H9 (cell line): ENCODE results near the gene NAT16. TPM values are rescaled to one million over a fixed set of nuclear protein-coding genes. Genes with fewer than 3 reads are reported as not detected.

Source experiments
- DNase-seq: peaks from one replicate; pipeline ENCODE4 v3.0.0-alpha.2; 2017
- H2AFZ ChIP-seq: one replicate; pipeline ENCODE4 v1.6.1; 2013; ENCODE audit warnings: mild to moderate bottlenecking, low read length, control low read depth, moderate library complexity
- H2AK5ac ChIP-seq: 2 replicates; pipeline ENCODE4 v1.6.1; 2013; ENCODE audit warnings: low read length, control low read depth, mixed read lengths; ENCODE audit not compliant: insufficient read length
- H2BK120ac ChIP-seq: one replicate; pipeline ENCODE4 v1.6.1; 2013; ENCODE audit warnings: low read depth, mild to moderate bottlenecking, low read length, control low read depth, inconsistent platforms; ENCODE audit not compliant: poor library complexity, severe bottlenecking
- H2BK12ac ChIP-seq: 2 replicates; pipeline ENCODE4 v1.6.1; 2013; ENCODE audit warnings: low read length, control low read depth, mixed read lengths, low read depth; ENCODE audit not compliant: insufficient read length
- H2BK15ac ChIP-seq: 2 replicates; pipeline ENCODE4 v1.6.1; 2013; ENCODE audit warnings: low read depth, low read length, control low read depth
- H2BK20ac ChIP-seq: one replicate; pipeline ENCODE4 v1.6.1; 2013; ENCODE audit warnings: low read depth, mild to moderate bottlenecking, low read length, control low read depth, inconsistent platforms; ENCODE audit not compliant: poor library complexity, severe bottlenecking
- H2BK5ac ChIP-seq: 2 replicates; pipeline ENCODE4 v1.6.1; 2013; ENCODE audit warnings: low read length, control low read depth, mixed read lengths; ENCODE audit not compliant: insufficient read length
- H3K14ac ChIP-seq: 2 replicates; pipeline ENCODE4 v1.6.1; 2013; ENCODE audit warnings: low read length, control low read depth; ENCODE audit not compliant: insufficient read depth
- H3K18ac ChIP-seq: 2 replicates; pipeline ENCODE4 v1.6.1; 2013; ENCODE audit warnings: low read depth, mild to moderate bottlenecking, mixed read lengths, low read length, control low read depth; ENCODE audit not compliant: insufficient read length
- H3K23ac ChIP-seq: 2 replicates; pipeline ENCODE4 v1.6.1; 2013; ENCODE audit warnings: low read length, control low read depth, mixed read lengths, low read depth; ENCODE audit not compliant: insufficient read length
- H3K23me2 ChIP-seq: 2 replicates; pipeline ENCODE4 v1.6.1; 2013; ENCODE audit warnings: low read depth, mild to moderate bottlenecking, mixed read lengths, low read length, control low read depth; ENCODE audit not compliant: insufficient read length, poor library complexity, severe bottlenecking
- H3K27ac ChIP-seq: 2 replicates; pipeline ENCODE4 v1.5.1; 2013; ENCODE audit warnings: low read length, control low read depth, mixed read lengths, low read depth; ENCODE audit not compliant: insufficient read length
- H3K27me3 ChIP-seq: 2 replicates; pipeline ENCODE4 v1.6.1; 2013; ENCODE audit warnings: low read length, control low read depth, inconsistent platforms; ENCODE audit not compliant: insufficient read depth
- H3K4ac ChIP-seq: 2 replicates; pipeline ENCODE4 v1.6.1; 2013; ENCODE audit warnings: low read depth, mild to moderate bottlenecking, control low read depth, inconsistent platforms, low read length, moderate library complexity
- H3K4me1 ChIP-seq: 2 replicates; pipeline ENCODE4 v1.6.1; 2013; ENCODE audit warnings: low read length, control low read depth, inconsistent platforms; ENCODE audit not compliant: insufficient read depth
- H3K4me2 ChIP-seq: 2 replicates; pipeline ENCODE4 v1.6.1; 2013; ENCODE audit warnings: low read length, control low read depth, mixed read lengths; ENCODE audit not compliant: insufficient read length, insufficient read depth
- H3K56ac ChIP-seq: 2 replicates; pipeline ENCODE4 v1.6.1; 2013; ENCODE audit warnings: low read depth, mild to moderate bottlenecking, mixed read lengths, low read length, control low read depth; ENCODE audit not compliant: insufficient read length
- H3K79me1 ChIP-seq: 2 replicates; pipeline ENCODE4 v1.6.1; 2013; ENCODE audit warnings: low read depth, mild to moderate bottlenecking, moderate library complexity, low read length, control low read depth, inconsistent platforms; ENCODE audit not compliant: insufficient read depth, poor library complexity, severe bottlenecking
- H3K79me2 ChIP-seq: 2 replicates; pipeline ENCODE4 v1.6.1; 2013; ENCODE audit warnings: low read length, control low read depth, inconsistent platforms; ENCODE audit not compliant: insufficient read depth
- H3K9ac ChIP-seq: 2 replicates; pipeline ENCODE4 v1.6.1; 2013; ENCODE audit warnings: low read length, control low read depth, mixed read lengths; ENCODE audit not compliant: insufficient read length; ENCODE audit errors: extremely low read depth
- H3K9me3 ChIP-seq: one replicate; pipeline ENCODE4 v1.6.1; 2013; ENCODE audit warnings: low read depth, low read length, inconsistent platforms; ENCODE audit not compliant: control insufficient read depth
- H3T11ph ChIP-seq: one replicate; pipeline ENCODE4 v1.6.1; 2013; ENCODE audit warnings: mild to moderate bottlenecking, low read length, control low read depth, inconsistent platforms
- H4K20me1 ChIP-seq: one replicate; pipeline ENCODE4 v1.6.1; 2013; ENCODE audit not compliant: control insufficient read depth, insufficient read length, insufficient read depth
- H4K5ac ChIP-seq: 2 replicates; pipeline ENCODE4 v1.6.1; 2013; ENCODE audit warnings: low read depth, mild to moderate bottlenecking, mixed read lengths, low read length, control low read depth; ENCODE audit not compliant: insufficient read length
- H4K8ac ChIP-seq: replicated peaks from 2 replicates; pipeline ENCODE4 v1.6.1; 2013; ENCODE audit warnings: low read length, control low read depth, mixed read lengths, low read depth; ENCODE audit not compliant: insufficient read length
- H4K91ac ChIP-seq: 2 replicates; pipeline ENCODE4 v1.6.1; 2013; ENCODE audit warnings: low read depth, mild to moderate bottlenecking, moderate library complexity, mixed read lengths, low read length, control low read depth; ENCODE audit not compliant: insufficient read length
- H3K27ac Mint-ChIP-seq, 3 experiments: 2 replicates in 2 of 3; 3 replicates in 1 of 3; pipeline ENCODE4 v1.8.0; 2020 to 2021; ENCODE audit warnings: mixed read lengths in 3 of 3, mild to moderate bottlenecking in 1 of 3, moderate library complexity in 1 of 3
- H3K27me3 Mint-ChIP-seq: 2 replicates; pipeline ENCODE4 v1.8.0; 2021; ENCODE audit warnings: low read depth, mild to moderate bottlenecking, moderate library complexity, mixed read lengths
- H3K36me3 Mint-ChIP-seq, 3 experiments: 2 replicates in 2 of 3; 3 replicates in 1 of 3; pipeline ENCODE4 v1.8.0; 2020 to 2021; ENCODE audit warnings: low read depth in 3 of 3, mixed read lengths in 3 of 3; ENCODE audit not compliant: insufficient read depth in 1 of 3
- H3K4me1 Mint-ChIP-seq, 2 experiments: 2 replicates each; pipeline ENCODE4 v1.8.0; 2020; ENCODE audit warnings: mixed read lengths in 2 of 2
- H3K4me3 Mint-ChIP-seq, 2 experiments: 2 replicates in 1 of 2; 3 replicates in 1 of 2; pipeline ENCODE4 v1.8.0; 2020 to 2021; ENCODE audit warnings: mild to moderate bottlenecking in 2 of 2, mixed read lengths in 2 of 2, moderate library complexity in 1 of 2
- H3K9me3 Mint-ChIP-seq, 2 experiments: 2 replicates in 1 of 2; 3 replicates in 1 of 2; pipeline ENCODE4 v1.8.0; 2020; ENCODE audit warnings: mild to moderate bottlenecking in 2 of 2, mixed read lengths in 2 of 2, moderate library complexity in 1 of 2
- CTCF ChIP-seq: fragments of 200-600 bp; sonication (generic); conservative IDR thresholded peaks from 3 replicates; pipeline ENCODE4 v1.8.0; 2021; ENCODE audit warnings: antibody characterized with exemption, mild to moderate bottlenecking
- WGBS: extraction: QIAGEN DNeasy Blood & Tissue Kit; methylation state at CpG from one replicate; pipeline ENCODE4 v1.1.7; 2013; ENCODE audit warnings: missing lambda C conversion rate, low lambda C conversion rate, mixed read lengths; ENCODE audit not compliant: insufficient read length; ENCODE audit errors: extremely low coverage; 5-methylcytosine and 5-hydroxymethylcytosine counted together
- total RNA-seq: library from RNA; stranded (reverse); gene quantifications from 2 replicates; pipeline ENCODE4 v1.2.1, GENCODE V29; 2021

NAT16 gene
- total RNA-seq, 1 experiment from 2014 or later: 0.50 TPM

GRCh38 chr7:101223528-101223927 is 43.4 kb upstream of the NAT16 start:
- Histone ChIP-seq H3K9me3 (no peaks in the 10 kb centered on the region), H3K23ac (no peak overlapping the region), H3K56ac (no peak overlapping the region), H4K5ac (no peak overlapping the region), H3K79me1 (no peaks in the 10 kb centered on the region), H3K14ac (no peak overlapping the region; the same call in 1 of the 2 replicates), H2BK5ac (no peak overlapping the region), H3K27ac (no peak overlapping the region), H2BK120ac (no peak overlapping the region), H3K27me3 (no peaks in the 10 kb centered on the region), H3K4me2 (no peak overlapping the region), H2AFZ (no peak overlapping the region), H3K23me2 (peaks cover 1% of the 10 kb centered on the region), H3T11ph (no peak overlapping the region), H3K4me1 (peaks cover 3% of the 10 kb centered on the region; the same call in 1 of the 2 replicates), H2BK12ac (no peak overlapping the region), H3K9ac (no peak overlapping the region), H4K91ac (no peak overlapping the region), H2AK5ac (no peak overlapping the region), H3K4ac (no peak overlapping the region), H2BK15ac (no peak overlapping the region), H2BK20ac (no peak overlapping the region), H4K8ac (no peak overlapping the region), H3K18ac (no peak overlapping the region), H4K20me1 (no peaks in the 10 kb centered on the region), H3K79me2 (no peaks in the 10 kb centered on the region)
- H3K27ac Mint-ChIP-seq: no peak overlapping the region
- whole genome bisulfite sequencing: no CpG with 5 or more reads among the region's 15 CpGs
- H3K4me1 Mint-ChIP-seq: peaks cover 10 to 13% of the 10 kb centered on the region in 2 experiments
- H3K9me3 Mint-ChIP-seq: no peaks in the 10 kb centered on the region
- H3K27me3 Mint-ChIP-seq: no peaks in the 10 kb centered on the region
- no peak overlapping the region for H3K4me3 Mint-ChIP-seq
- TF ChIP-seq CTCF: no peak
- H3K36me3 Mint-ChIP-seq: peaks cover 26 to 41% (median 27%) of the 10 kb centered on the region in 3 experiments
- no peak for DNase-seq
